WTC11 (cell line): Measurements from ENCODE around the gene WDR26.
"Not testable (repeated sequence)": the region's sequence is repeated elsewhere in the genome, so short reads cannot be mapped to it uniquely, and the experiment has no call there.

Source experiments
- FOXP4 ChIP-seq: sonication (generic); formaldehyde crosslinking; IDR thresholded peaks from 2 replicates; pipeline ENCODE4 v1.8.0; 2022; ENCODE audit warnings: mild to moderate bottlenecking, missing genetic modification reagents
- SP1 ChIP-seq: sonication (generic); formaldehyde crosslinking; conservative IDR thresholded peaks from 2 replicates; pipeline ENCODE4 v1.8.1; 2022; ENCODE audit warnings: missing genetic modification reagents
- TEAD4 ChIP-seq: sonication (generic); formaldehyde crosslinking; IDR thresholded peaks from 2 replicates; pipeline ENCODE4 v1.8.0; 2022; ENCODE audit warnings: mild to moderate bottlenecking, missing genetic modification reagents
- TF ChIP-seq, protein P1 (sequence below): fragments of 200-600 bp; IDR thresholded peaks from 2 replicates; pipeline ENCODE4 v1.8.0; 2022; ENCODE audit warnings: antibody characterized with exemption
- TF ChIP-seq, protein P2 (sequence below): sonication (generic); formaldehyde crosslinking; IDR thresholded peaks from 2 replicates; pipeline ENCODE4 v1.8.1; 2022; ENCODE audit warnings: mild to moderate bottlenecking, missing genetic modification reagents, moderate library complexity, borderline replicate concordance

DNA sequence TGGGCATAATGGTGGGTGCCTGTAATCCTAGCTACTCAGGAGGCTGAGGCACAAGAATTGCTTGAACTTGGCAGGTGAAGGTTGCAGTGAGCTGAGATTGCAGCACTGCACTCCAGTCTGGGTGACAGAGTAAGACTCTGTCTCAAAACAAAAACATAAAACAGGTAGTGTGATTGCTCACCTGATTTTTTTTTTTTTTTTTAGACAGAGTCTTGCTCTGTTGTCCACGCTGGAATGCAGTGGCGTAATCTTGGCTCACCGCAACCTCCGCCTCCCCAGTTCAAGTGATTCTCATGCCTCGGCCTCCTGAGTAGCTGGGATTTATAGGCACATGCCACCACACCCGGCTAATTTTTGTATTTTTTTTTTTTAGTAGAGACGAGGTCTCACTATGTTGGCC, 48.6 kb upstream of the WDR26 start:
- not testable (repeated sequence) for TF ChIP-seq SP1, TEAD4, FOXP4 (CRISPR knock-in tag)
- TF ChIP-seq, protein P1, sequence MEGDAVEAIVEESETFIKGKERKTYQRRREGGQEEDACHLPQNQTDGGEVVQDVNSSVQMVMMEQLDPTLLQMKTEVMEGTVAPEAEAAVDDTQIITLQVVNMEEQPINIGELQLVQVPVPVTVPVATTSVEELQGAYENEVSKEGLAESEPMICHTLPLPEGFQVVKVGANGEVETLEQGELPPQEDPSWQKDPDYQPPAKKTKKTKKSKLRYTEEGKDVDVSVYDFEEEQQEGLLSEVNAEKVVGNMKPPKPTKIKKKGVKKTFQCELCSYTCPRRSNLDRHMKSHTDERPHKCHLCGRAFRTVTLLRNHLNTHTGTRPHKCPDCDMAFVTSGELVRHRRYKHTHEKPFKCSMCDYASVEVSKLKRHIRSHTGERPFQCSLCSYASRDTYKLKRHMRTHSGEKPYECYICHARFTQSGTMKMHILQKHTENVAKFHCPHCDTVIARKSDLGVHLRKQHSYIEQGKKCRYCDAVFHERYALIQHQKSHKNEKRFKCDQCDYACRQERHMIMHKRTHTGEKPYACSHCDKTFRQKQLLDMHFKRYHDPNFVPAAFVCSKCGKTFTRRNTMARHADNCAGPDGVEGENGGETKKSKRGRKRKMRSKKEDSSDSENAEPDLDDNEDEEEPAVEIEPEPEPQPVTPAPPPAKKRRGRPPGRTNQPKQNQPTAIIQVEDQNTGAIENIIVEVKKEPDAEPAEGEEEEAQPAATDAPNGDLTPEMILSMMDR, result not testable (repeated sequence)
- TF ChIP-seq, protein P2, sequence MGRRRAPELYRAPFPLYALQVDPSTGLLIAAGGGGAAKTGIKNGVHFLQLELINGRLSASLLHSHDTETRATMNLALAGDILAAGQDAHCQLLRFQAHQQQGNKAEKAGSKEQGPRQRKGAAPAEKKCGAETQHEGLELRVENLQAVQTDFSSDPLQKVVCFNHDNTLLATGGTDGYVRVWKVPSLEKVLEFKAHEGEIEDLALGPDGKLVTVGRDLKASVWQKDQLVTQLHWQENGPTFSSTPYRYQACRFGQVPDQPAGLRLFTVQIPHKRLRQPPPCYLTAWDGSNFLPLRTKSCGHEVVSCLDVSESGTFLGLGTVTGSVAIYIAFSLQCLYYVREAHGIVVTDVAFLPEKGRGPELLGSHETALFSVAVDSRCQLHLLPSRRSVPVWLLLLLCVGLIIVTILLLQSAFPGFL (CRISPR knock-in tag), result not testable (repeated sequence)
